NCI-H345 (cell line): ENCODE results near the gene KLHL17.

Experiments
- DNase-seq: peaks from one replicate; lab custom pipeline; 2025; lab: John Stamatoyannopoulos, UW

The KLHL17 gene

DNA sequence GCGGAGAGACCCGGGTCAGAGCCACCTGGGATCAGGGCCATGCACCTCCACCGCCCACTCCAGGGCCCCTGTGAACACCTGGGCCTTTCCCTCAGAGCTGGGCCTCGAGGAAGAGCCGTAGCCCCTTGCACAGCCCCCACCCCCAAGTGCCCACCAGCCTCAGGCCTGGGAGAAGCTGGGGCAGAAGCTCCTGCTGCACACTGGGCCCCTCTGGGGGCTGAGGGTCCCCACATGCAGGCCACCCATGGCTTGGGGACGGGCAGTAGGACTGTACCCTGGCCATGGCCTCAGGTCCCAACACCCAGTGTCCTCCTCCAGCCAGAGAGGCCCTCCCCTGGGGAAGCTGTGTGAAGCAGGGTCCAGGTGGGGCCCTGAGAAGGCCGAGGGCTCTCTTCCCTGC, 7.8 kb upstream of the KLHL17 start:
- DNase-seq: no peak

DNA sequence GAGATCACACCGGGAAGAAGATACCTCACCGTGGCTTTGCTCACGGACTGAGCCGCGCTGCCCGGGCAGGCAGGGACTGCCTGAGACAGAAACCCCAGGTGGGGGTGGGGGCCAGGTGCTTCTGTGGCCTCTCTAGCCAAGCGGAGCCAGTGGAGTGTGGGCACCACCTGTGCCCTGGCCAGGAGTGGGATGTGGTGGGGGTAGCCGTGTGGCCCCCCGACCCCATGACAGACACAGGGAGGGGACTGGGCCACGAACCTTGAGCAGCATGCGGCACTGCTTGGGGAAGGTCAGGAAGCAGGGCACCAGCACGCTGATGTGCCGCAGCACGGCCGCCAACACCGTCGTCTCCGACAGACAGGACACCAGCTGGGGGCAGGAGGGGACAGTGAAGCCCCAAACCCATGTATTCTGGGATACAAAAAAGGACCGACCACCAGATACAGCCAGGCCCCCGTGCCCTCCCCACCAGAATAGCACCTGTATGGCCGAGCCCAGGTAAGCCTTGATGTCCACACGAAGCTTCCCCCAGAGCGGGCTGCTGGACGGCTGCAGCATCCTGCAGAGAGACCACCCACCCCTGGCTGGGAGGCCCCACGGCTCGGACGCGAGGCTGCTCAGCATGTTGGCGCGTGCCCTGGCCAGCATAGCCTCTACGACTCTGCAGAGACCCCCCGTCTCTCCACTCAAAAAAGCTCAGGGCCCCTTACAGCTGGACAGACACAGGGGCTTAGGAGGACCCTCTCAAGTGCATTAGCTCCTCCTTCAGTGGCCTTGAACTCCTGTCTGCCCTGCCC, 6.7 kb upstream of the KLHL17 start:
- no peak for DNase-seq

DNA sequence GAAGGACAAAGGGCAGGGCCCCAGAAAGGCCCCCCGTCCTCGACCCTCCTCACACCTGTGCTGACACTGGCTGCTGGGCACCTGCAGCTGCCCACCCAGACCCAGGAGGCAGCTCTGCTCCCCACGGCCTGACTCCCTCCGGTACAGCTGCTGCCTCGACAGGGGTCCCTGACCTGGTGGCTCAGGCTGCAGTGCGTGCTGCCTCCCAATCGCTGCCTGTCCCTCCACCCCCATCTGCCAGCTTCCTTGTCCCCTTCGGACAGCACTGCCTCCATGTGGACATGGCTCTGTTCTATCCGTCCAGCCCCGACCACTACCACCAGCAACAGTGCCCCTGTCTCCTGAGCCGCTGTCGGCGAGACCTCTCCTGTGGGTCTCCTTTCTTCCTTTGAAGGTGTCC, 5.5 kb upstream of the KLHL17 start:
- DNase-seq: no peak

DNA sequence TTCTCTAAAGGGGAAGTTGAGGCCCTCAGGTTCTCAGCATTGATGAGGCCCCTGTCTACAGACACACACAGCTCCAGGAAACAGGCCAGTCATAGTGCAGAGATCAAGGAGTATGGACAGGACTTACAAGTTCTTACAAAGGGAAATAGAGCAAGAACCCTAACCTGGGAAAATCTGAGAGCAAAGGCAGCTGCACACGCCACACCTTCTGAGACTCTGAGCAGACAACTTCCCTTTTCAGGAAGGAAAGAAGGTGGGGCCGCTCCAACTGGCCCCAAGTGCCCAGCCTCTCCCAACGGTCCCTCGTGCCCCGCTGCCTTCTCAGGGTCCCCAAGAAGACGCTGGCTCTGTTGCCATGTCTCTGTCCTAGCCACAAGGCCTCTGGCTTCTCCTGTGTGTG, 4.9 kb upstream of the KLHL17 start:
- DNase-seq: no peak

DNA sequence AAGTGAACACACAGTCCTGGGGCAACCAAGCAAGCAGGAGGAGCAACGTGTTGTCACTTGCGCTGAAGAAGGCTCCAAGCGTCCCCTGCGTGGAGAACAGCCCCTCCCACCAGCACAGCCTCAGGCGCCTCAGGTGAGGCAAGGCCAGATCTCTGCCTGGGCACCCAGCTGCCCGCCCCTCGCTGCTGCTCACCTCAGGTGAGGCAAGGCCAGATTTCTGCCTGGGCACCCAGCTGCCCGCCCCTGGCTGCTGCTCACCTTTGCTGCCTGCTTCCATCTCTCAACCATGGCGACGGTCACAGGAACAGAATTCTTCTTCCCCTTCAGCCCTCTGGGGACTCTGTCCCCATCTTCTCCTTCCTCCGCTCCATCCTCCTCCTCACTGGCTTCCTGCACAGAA, 3.7 kb upstream of the KLHL17 start:
- DNase-seq: no peak

DNA sequence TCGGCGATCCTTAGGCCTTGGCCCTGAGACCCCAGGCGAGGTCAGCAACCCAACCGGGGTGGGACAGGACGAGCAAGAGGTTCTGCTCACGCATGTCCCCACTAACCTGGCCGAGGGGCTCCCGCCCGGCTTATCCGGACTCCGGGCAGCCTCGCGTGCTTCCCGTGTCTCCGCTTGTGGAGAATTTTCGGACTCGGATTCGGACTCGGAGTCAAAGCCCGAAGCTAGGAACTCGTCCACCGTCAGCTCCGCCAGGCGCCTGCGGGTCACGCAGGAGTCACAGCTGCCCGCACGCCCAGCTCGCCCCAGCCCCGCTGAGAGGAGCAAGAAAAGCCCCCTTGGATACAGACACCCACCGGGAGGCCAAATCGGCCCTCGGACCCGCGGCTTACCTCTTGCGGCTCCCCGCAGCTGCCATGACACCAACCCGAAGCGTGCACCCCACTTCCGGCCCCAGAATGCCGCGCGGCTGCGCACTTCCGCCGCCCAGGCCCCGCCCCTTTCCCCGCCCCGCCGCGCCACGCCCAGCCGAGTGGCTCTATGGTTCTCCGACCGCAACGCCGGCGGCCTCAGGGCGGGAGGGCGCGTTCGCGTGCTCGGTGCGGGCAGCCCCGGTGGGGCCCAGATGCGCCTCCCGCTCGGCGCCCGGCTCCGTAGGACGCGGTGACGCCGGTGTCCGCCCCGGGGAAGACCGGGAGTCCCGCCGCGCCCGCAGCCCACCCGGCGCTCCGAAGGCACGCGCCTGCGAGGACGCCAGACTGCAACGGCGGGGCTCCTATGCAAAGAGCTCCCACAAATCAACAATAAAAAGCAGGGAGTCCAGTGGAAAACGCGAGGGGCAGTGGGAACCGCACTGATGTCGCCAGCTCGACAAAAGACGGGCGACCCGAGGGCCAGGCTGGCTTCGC, 1.3 kb upstream of the KLHL17 start, which contains the start of gene NOC2L:
Gene NOC2L (minus strand): TSS at position 434 of the 908 bp plus-strand sequence. CDS start 16 bp downstream, at position 418.
- peak; percentile 91 for DNase-seq

DNA sequence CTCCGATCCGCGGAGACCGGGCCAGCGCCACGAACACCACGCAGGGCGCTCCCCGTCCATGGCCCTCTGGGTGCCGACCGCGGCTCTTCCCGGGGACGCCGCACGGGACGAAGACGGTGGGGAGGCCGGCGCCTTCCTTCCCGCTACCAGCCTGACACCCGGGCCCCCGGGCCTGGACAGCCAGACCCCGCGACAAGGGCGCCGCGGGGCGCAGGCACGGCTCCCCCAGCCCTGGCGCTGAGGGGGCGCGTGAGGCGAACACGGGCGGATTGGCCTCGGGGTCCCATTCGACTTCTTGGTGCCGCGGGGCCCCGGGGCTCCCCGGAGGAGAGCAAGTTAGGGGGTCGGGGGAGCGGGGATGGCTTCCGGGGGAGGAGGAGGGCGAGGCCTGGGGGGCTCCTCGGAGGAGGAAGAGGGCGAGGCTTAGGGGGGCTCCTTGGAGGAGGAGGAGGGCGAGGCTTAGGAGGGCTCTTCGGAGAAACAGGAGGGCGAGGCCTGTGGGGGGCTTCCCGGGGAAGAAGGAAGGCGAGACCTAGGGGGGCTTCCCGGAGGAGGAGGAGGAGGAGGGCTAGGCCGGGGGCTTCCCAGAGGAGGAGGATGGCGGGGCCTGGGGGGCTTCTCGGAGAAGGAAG, 537 bp upstream of the KLHL17 start:
- no peak for DNase-seq

DNA sequence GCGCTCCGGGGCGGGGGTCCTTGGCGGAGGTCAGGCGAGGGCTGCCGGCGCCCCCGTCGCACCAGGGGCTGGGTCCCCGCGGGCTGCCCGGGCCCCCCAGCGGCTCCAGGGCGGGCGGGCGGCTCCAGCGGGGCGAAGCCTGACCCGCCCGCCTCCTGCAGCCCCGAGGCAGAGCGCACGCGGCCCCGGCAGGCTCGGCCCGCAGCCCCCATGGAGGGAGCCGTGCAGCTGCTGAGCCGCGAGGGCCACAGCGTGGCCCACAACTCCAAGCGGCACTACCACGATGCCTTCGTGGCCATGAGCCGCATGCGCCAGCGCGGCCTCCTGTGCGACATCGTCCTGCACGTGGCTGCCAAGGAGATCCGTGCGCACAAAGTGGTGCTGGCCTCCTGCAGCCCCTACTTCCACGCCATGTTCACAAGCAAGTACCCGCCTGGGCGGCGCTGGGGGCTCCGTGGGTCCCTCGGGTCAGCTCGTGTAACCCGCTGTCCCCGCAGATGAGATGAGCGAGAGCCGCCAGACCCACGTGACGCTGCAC, 817 bp downstream of the KLHL17 start:
- no peak for DNase-seq

DNA sequence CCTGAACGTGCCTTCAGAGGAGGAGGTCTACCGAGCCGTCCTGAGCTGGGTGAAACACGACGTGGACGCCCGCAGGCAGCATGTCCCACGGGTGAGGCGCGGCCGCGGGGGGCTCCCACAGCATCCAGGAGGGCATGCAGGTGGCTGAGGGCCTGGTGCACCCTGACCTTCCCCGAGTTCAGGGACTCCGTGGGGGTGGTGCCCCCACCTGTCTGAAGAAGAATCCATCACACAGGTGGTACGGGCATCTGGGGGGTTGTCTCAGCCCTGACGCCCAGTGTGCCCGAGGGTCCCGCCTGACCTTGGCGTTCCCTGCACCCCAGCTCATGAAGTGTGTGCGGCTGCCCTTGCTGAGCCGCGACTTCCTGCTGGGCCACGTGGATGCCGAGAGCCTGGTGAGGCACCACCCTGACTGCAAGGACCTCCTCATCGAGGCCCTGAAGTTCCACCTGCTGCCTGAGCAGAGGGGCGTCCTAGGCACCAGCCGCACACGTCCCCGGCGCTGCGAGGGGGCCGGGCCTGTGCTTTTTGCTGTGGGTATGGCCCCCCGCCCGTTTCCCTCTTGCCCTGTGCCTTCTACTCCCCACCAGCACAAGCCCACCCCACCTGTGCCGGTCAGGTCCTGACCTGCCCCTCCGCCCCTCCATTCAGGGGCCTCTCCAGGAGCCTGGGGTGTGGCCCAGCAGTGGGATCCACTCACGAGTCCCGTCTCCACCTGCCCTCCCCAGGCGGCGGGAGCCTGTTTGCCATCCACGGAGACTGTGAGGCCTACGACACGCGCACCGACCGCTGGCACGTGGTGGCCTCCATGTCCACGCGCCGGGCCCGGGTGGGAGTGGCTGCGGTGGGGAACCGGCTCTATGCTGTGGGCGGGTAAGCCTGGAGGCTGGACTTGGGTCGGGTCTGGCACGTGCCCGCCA, 2.3 kb downstream of the KLHL17 start:
- DNase-seq: no peak

DNA sequence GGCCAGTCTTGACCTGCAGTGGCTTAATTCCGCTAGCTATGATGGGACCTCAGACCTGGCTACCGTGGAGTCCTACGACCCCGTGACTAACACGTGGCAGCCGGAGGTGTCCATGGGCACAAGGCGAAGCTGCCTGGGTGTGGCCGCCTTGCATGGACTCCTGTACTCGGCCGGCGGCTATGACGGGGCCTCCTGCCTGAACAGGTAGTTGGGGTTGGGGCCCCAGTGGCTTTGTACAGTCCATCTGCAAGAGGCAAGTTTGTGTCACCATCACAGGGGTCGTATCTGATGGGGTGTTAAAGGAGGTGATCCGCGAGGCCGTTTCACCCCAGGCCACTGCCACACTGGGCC, 2.9 kb downstream of the KLHL17 start:
- DNase-seq: no peak

DNA sequence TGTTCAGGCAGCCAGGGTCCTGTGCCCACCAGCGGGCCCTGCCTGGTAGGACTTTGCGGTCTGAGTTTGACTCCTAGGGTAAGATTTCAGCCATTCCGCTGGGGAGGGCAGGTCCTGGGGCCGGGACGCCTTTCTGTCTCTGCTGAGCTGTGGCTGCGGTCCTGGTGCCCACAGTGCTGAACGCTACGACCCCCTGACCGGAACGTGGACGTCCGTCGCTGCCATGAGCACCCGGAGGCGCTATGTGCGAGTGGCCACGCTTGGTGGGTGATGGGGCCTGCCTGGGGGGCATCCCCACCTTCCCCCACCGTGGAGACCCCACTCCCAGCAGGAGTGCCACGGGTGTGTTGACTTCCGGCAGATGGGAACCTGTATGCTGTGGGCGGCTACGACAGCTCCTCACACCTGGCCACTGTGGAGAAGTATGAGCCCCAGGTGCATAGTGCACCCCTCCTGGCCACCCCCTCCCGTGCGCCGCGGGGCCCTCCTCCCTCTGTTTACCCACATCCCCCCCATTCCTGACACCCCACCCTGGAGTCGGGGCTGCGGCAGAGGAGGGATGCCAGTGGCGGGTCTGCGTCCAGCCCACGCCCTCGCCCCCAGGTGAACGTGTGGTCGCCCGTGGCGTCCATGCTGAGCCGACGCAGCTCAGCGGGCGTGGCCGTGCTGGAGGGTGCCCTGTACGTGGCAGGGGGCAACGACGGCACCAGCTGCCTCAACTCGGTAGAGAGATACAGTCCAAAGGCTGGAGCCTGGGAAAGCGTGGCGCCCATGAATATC, 3.6 kb downstream of the KLHL17 start:
- no peak for DNase-seq

DNA sequence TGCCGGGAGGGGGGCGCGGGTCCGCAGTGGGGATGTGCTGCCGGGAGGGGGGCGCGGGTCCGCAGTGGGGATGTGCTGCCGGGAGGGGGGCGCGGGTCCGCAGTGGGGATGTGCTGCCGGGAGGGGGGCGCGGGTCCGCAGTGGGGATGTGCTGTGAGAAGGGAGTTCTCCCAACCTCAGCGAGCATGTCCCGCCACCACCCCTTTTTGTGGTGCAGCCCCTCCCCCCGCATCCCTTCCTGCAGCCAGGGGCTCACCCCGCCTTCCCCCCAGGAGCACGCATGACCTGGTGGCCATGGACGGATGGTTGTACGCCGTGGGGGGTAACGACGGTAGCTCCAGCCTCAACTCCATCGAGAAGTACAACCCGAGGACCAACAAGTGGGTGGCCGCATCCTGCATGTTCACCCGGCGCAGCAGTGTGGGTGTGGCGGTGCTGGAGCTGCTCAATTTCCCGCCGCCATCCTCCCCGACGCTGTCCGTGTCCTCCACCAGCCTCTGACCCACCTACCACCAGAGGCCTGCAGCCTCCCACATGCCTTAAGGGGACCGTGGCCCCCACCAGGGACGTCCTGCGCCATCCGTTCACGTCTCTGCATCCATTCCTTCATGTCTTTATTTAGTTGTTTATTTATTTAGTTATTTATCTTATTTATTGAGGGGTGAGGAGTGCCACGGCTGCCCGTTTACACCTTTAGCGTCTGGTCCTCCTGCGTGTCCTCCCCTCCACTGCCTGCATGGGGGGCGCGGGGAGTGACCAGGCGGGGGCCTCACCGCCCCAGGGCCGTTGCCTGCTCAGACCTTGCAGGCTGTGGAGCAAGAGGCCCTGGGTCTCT, 4.5 kb downstream of the KLHL17 start:
- DNase-seq: no peak

DNA sequence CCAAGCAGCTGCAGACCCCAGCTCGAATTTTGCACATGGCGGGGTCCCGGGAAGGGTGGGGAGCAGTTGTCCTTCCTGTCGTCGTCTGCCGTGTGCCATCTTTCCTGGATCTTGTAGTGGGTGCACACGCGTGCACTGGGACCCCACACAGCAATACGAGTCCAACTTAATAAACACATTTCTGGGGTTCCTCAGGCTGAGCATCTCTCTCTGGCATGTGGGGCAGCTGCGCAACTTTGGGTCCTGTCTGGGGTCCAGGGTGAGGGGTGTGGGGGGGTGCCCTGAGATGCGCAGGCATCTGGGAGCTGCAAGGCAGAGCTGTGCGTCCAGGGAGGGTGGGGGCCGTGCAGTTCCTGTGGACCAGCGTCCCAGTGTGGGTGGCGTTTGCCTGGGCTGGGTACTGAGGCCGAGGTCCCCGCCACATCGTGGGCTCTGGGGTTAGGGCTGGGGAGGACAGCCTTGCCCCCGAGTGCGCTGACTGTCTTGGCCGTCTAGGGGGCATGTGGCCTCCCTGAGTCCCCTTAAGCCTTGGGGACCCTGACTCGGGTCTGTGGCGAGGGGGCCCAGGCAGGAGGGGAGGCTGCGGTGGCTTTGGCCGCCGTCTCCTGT, 5.2 kb downstream of the KLHL17 start:
- DNase-seq: no peak

DNA sequence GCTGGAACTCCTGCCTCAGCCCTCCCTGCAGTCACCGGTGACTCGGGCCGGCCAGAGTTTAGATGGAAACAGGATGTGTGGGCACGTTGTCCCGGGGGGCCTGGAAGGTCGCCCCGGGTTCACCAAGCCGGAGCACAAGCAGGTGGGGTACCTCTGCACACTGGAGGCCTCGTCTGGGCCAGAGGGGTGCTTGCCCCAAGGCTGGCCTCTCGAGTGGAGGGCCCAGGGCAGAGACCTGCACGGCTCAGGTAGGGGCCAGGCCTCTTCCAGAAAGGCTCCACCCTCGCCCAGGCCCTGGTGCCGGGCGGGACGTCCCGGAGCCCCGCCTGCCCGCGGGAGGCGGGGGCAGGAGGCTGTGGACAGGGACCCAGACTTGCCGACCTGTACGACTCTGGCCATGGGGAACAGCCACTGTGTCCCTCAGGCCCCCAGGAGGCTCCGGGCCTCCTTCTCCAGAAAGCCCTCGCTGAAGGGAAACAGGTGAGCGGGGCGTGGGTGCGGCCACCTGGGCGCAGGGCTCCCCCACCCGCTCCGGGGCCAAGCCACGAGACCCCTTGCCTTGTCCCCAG, 5.8 kb downstream of the KLHL17 start, which contains the start of gene PLEKHN1:
Gene PLEKHN1 (plus strand): TSS at position 348 of the 569 bp plus-strand sequence. CDS start 50 bp downstream, at position 398.
- no peak for DNase-seq

DNA sequence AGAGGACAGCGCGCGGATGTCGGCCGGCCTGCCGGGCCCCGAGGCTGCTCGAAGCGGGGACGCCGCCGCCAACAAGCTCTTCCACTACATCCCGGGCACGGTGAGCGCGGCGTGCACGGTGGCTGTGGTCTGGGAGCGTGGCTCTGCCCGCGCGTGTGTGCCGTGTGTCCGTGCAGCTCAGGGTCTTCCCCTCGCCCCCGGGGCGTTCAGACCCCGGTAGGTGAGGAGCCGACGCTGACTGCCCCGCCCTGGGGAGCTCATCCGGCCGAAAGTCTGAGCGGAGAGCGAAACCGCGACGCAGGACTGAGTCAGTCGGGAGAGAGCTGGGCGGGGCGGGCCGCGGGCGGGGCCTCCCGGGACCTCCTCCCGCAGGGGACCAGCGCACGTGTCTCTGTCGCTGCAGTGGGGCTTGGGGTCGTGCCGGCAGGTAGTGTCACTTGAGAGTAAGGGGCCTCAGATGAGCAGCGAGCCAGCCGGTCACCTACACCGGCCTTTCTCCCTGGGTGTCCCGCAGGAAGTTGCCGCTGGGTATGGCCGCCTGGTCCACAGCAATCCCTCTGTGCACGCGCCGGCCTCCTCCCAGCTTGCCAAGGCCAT, 6.4 kb downstream of the KLHL17 start:
- no peak for DNase-seq

DNA sequence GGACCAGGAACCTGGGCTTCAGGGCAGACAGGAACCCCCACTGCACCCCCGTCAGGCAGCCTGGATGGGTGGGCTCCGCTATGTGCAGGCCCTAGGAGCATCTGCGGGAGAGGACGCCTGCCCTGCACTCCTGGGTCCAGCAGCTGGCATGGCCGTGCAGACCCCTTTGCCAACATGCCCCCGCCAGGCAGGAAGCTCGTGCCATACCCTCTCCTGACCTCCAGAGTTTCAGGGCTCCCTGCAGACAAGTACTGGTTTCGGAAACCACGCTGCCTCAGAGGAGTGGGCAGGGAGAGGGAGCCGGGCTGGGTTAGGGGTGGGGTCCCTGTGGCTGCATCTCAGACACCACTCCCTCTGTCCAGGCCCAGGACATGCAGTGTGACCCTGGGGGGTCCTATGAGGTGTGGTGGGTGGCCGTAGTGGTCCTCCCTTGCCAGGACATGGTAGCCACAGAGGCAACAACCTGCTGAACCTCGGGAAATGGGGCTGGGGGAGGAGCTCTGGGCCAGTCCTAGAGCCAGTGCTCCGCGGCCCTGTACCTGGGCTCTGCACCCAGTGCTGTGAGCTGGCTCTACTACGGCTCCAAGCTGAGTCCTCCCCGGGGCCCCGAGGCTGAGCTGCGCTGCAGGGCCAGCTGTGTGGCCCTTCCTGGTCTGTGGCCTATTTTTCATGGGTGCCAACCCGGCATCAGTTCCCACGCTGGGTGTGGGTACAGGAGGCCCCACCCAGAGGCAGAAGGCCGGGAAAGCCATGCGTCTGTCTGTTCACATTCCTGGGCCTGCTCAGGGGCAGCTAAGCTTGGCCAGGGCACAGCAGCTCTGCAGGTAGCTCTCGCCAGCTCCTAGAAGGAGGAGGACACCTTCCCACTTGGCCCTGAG, 7.3 kb downstream of the KLHL17 start:
- DNase-seq: no peak

DNA sequence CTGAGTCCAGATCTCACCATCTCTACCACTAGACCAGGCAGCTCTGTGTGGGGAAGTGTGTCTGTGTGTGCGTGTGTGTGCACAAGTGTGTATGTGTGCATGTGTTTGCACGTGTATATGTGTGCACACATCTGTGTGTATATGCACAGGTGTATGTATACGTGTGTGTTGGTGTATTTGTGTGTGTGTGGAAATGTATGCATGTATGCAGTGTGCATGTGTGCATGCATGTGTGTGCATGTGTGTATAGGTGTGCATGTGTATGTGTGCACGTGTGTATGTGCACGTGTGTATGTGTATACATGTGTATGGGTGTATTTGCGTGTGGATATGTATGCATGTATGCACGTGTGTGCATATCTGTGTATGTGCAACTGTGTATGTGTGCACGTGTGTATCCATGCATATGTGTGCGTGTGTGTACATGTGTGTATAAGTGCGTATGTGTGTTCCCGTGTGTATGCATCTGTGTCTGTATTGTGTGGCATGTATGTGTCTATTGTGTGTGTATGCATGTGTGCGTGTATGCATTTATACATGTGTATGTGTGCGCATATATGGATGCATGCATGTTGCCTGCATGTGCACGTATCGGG, 9.0 kb downstream of the KLHL17 start:
- no peak for DNase-seq
